NCI-H1048 (cell line): Measurements from ENCODE around the gene MRPL37.
"Not testable (repeated sequence)": the region's sequence is repeated elsewhere in the genome, so short reads cannot be mapped to it uniquely, and the experiment has no call there.

Source experiments
- DNase-seq: peaks from one replicate; lab custom pipeline; 2025; lab: John Stamatoyannopoulos, UW

MRPL37 gene

GRCh38 chr1:54220004-54220811, 20.2 kb downstream of the MRPL37 start:
- no peak for DNase-seq

- no peak for DNase-seq
Observed at GRCh38 chr1:54221113-54221834, 21.3 kb downstream of the MRPL37 start.

- DNase-seq: no peak
Observed at GRCh38 chr1:54221867-54222484, 22.0 kb downstream of the MRPL37 start.

GRCh38 chr1:54222711-54223110, 22.7 kb downstream of the MRPL37 start:
- DNase-seq: no peak

GRCh38 chr1:54223441-54224202, 23.7 kb downstream of the MRPL37 start:
- no peak for DNase-seq

GRCh38 chr1:54224233-54224632, 24.3 kb downstream of the MRPL37 start:
- no peak for DNase-seq

- DNase-seq: no peak
Observed at GRCh38 chr1:54225378-54225777, 25.4 kb downstream of the MRPL37 start.

- no peak for DNase-seq
Observed at GRCh38 chr1:54225986-54226559, 26.1 kb downstream of the MRPL37 start.

GRCh38 chr1:54227091-54227602, 27.2 kb downstream of the MRPL37 start:
- DNase-seq: no peak

- DNase-seq: no peak
Observed at GRCh38 chr1:54227891-54228310, 27.9 kb downstream of the MRPL37 start.

- no peak for DNase-seq
Observed at GRCh38 chr1:54228638-54229079, 28.7 kb downstream of the MRPL37 start.

- no peak for DNase-seq
Observed at GRCh38 chr1:54229281-54229891, 29.4 kb downstream of the MRPL37 start.

- DNase-seq: no peak
Observed at GRCh38 chr1:54230507-54231339, 30.8 kb downstream of the MRPL37 start.

GRCh38 chr1:54233196-54233595, 33.2 kb downstream of the MRPL37 start:
- not testable (repeated sequence) for DNase-seq

- no peak for DNase-seq
Observed at GRCh38 chr1:54234284-54234683, 34.3 kb downstream of the MRPL37 start.

- no peak for DNase-seq
Observed at GRCh38 chr1:54237586-54237985, 37.6 kb downstream of the MRPL37 start.

GRCh38 chr1:54238353-54239034, 38.5 kb downstream of the MRPL37 start:
- no peak for DNase-seq

- no peak for DNase-seq
Observed at GRCh38 chr1:54239035-54239383, 39.0 kb downstream of the MRPL37 start.

GRCh38 chr1:54239631-54240031, 39.7 kb downstream of the MRPL37 start:
- no peak for DNase-seq
